COR-L47 (cell line): Measurements from ENCODE around the gene RBM17.
"Not testable (repeated sequence)": the region's sequence is repeated elsewhere in the genome, so short reads cannot be mapped to it uniquely, and the experiment has no call there.

Experiments
- DNase-seq: peaks from one replicate; lab custom pipeline; 2025; lab: John Stamatoyannopoulos, UW

The RBM17 gene

DNA sequence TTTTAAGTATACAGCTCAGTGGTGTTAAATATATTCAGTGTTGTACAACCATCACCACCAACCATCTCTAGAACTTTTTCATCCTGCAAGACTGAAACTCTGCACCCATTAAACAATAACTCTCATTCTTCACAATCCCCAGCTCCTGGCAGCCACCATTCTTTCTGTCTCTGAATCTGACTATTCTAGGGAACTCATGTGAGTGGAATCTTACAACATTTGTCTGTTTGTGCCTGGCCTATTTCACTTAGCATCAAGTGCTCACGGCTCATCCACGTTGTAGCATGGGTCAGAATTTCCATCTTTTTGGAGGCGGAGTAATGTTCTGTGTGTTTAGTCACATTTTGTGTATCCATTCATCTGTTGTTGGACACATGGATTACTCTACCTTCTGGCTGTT, 73.1 kb downstream of the RBM17 start:
- DNase-seq: no peak

DNA sequence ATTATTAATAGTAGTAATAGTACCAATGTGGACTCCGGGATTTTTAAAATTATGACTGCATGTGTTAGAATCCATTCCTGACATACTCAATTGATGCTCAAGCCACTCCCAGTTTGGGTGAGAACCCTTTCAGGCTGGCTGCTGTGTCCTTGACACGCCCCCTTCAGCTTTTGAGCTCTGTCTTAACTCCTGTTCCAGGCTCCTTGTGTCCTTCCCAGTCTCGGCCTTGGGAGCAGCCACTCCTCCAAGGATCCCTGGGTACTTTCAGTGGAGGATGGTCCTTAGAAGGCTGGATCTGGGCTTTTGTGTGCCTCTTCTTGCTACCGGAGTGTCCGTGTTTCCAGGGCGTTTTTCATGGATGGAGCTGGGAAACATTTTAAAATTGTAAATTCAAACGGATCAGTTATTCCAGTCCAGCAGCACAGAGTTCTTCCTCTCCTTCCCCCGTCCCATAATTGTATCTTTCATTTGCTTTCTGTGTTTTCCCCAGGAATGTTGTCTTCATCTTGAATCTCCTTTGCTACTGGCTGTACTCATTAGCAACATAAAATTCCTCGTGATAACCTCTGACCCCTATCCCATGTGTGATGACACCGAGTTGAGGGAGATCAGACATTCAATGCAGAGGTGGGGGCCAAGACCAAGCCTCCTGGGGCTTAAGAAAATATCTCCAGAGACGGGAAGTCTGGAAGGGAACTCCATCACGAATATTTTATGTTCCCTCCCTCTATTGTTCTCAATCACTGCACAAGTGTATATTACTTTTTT, 73.9 kb downstream of the RBM17 start:
- no peak for DNase-seq

DNA sequence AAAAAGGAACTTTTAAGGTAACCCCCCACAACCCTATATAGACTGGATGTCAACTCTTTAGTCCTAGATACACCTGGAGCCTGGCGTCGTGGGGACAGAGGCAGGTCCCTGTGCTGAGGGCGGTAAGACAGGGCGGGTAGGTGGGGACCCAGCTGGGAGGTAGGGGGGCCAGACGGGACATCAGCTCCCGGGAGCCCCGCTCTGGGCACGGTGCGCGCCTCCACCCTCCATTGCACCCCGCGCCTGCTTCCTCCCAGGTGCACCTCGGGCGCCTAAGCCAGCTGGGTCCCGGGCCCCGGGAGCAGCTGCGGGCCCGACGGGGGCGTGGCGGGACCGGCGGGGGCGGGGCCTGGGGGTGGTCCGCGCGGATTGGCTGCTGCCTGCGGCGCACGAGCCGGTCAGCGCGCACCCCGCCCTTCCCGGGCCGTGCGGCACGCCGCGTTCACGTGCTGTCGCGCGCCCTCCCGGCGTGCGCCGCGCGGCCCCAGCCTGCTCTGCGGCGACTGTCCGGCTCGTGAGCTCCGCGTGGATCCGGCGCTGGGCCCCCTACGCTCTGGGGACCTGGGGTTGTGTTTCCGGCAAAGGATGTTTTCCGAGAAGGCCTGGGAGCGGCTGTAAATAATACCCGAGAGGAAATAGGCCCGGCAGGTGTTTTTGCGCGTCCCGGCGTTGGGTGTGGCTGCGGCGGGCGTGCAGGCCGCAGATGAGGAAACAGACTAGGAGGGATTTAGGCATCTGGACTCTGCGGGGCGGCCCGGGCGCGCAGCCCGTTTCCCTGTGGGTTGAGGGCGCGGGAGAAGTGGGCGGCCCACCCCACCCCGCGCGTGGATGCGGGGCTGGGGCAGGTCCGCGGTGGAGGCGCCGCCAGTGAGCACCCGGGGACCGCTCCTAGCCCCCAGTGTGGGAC, 74.8 kb downstream of the RBM17 start:
- peak; percentile 76 for DNase-seq

DNA sequence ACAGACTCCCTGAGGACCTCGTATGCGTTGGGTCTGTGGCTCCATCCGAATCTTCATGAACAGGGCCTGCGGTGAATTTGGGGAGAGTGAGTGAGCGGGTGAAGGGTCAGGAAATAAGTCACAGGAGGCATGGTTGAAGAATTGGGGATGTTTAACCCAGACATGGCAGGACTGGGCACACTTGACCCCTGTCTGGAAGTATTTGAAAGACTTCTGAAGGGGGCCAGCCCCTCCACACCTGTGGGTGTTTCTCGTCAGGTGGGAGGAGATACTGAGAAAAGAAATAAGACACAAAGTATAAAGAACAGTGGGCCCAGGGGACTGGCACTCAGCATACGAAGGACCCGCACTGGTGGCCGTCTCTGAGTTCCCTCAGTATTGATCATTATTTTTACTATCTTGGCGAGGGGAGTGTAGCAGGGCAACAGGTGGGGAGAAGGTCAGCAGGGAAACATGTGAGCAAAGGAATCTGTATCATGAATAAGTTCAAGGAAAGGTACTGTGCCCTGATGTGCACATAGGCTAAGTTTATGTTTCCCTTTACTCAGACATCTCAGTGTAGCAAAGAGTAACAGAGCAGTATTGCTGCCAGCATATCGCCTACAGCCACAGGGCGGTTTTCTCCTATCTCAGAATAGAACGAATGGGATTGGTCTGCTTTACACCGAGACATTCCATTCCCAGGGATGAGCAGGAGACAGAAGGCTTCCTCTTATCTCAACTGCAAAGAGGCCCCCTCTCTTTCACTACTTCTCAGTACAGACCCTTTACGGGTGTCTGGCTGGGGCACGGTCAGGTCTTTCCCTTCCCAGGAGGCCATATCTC, 75.6 kb downstream of the RBM17 start:
- DNase-seq: no peak

DNA sequence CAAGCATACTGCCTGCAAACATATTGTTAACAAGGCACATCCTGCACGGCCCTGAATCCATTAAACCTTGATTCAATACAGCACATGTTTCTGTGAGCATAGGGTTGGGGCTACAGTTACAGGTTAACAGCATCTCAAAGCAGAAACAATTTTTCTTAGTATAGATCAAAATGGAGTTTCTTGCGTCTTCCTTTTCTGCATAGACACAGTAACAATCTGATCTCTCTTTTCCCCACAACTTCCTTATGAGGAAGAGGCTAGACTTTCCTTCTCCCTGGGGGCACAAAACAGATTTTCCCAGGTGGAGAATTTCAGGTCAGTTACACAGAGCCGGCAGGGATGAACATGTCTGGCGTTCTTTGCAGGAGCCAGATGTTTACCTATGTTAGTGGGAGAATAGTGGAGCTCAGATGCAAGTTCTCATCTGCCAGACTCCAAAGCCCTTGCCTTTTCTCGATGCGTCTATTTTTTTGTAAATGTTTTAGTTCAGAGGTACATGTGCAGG, 76.4 kb downstream of the RBM17 start:
- no peak for DNase-seq

DNA sequence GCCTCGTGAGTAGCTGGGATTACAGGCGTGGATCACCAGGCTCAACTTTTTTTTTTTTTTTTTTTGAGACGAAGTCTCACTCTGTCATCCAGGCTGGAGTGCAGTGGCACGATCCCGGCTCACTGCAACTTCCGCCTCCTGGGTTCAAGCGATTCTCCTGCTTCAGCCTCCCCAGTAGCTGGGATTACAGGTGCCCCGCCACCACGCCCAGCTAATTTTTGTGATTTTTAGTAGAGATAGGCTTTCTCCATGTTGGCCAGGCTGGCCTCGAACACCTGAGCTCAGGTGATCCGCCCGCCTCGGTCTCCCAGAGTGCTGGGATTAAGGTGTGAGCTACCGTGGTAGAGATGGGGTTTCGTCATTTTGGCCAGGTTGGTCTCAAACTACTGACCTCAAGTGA, 77.1 kb downstream of the RBM17 start:
- not testable (repeated sequence) for DNase-seq
